HG02943 (cell line): ENCODE data around the gene MMP8.
"Not testable (repeated sequence)": the region's sequence is repeated elsewhere in the genome, so short reads cannot be mapped to it uniquely, and the experiment has no call there.

Experiments
- ATAC-seq: cut with Tn5 transposase; IDR thresholded peaks from one replicate; pipeline ENCODE4 v1.9.1; 2021; ENCODE audit warnings: mild to moderate bottlenecking, low read depth, moderate library complexity; ENCODE audit not compliant: unreplicated experiment

Gene MMP8

GRCh38 chr11:102724904-102725500, at the start of gene MMP8:
Gene MMP8 (minus strand): TSS chr11:102724954. CDS start chr11:102724855, 99 bp downstream.
- ATAC-seq: no peak

- no peak for ATAC-seq
These were observed 48.6 kb upstream of the MMP8 start for GRCh38 chr11:102773386-102773785.

- no peak for ATAC-seq
These were observed 46.6 kb upstream of the MMP8 start for GRCh38 chr11:102771351-102771750.

GRCh38 chr11:102770191-102770590, 45.4 kb upstream of the MMP8 start:
- no peak for ATAC-seq

- no peak for ATAC-seq
These were observed 43.0 kb upstream of the MMP8 start for GRCh38 chr11:102767800-102768199.

- ATAC-seq: no peak
These were observed 38.7 kb upstream of the MMP8 start for GRCh38 chr11:102763440-102763839.

- no peak for ATAC-seq
These were observed 37.6 kb upstream of the MMP8 start for GRCh38 chr11:102762361-102762767.

- no peak for ATAC-seq
These were observed 37.0 kb upstream of the MMP8 start for GRCh38 chr11:102761646-102762238.

- ATAC-seq: no peak
These were observed 35.7 kb upstream of the MMP8 start for GRCh38 chr11:102760344-102761035.

GRCh38 chr11:102757823-102758549, 33.2 kb upstream of the MMP8 start:
- ATAC-seq: no peak

- no peak for ATAC-seq
These were observed 28.5 kb upstream of the MMP8 start for GRCh38 chr11:102753267-102753666.

- no peak for ATAC-seq
These were observed 26.9 kb upstream of the MMP8 start for GRCh38 chr11:102751673-102752072.

- ATAC-seq: no peak
These were observed 24.5 kb upstream of the MMP8 start for GRCh38 chr11:102749101-102749722.

- ATAC-seq: not testable (repeated sequence)
These were observed 22.2 kb upstream of the MMP8 start for GRCh38 chr11:102746746-102747578.

- ATAC-seq: no peak
These were observed 9.9 kb upstream of the MMP8 start for GRCh38 chr11:102734650-102735049.

GRCh38 chr11:102733232-102733875, 8.6 kb upstream of the MMP8 start:
- peak; percentile 84 for ATAC-seq

GRCh38 chr11:102730944-102731343, 6.2 kb upstream of the MMP8 start:
- not testable (repeated sequence) for ATAC-seq

- ATAC-seq: no peak
These were observed 5.4 kb upstream of the MMP8 start for GRCh38 chr11:102729849-102730815.
